GM19438 (cell line): ENCODE results near the gene MKNK2.
"Not testable (repeated sequence)": the region's sequence is repeated elsewhere in the genome, so short reads cannot be mapped to it uniquely, and the experiment has no call there.

ENCODE experiments used
- ATAC-seq: cut with Tn5 transposase; IDR thresholded peaks from one replicate; pipeline ENCODE4 v1.9.1; 2021; ENCODE audit warnings: low read depth; ENCODE audit not compliant: unreplicated experiment

Gene MKNK2

GRCh38 chr19:2050991-2051772 is at the start of gene MKNK2:
MKNK2 (minus strand) TSS chr19:2051244; CDS start chr19:2050851, 393 bp downstream.
- peak; percentile 39 for ATAC-seq

GRCh38 chr19:2100719-2101061 is 49.6 kb upstream of the MKNK2 start:
- ATAC-seq, result no peak

GRCh38 chr19:2099937-2100718 is 49.1 kb upstream of the MKNK2 start:
- ATAC-seq, result no peak

GRCh38 chr19:2099054-2099501 is 48.0 kb upstream of the MKNK2 start:
- no peak for ATAC-seq

- ATAC-seq, result no peak
Observed at GRCh38 chr19:2097886-2098327, 46.9 kb upstream of the MKNK2 start.

GRCh38 chr19:2097203-2097885 is 46.3 kb upstream of the MKNK2 start:
- no peak for ATAC-seq

- peak; percentile 54 for ATAC-seq
Observed at GRCh38 chr19:2096480-2097202, 45.6 kb upstream of the MKNK2 start, which contains the start of gene IZUMO4. IZUMO4 (plus strand) TSS chr19:2096915; CDS start chr19:2096946, 31 bp downstream.

GRCh38 chr19:2096034-2096479 is 45.0 kb upstream of the MKNK2 start, which contains the start of gene MOB3A:
MOB3A (minus strand) TSS chr19:2096326; CDS start chr19:2078560, 17,766 bp downstream.
- peak; percentile 13 for ATAC-seq

- not testable (repeated sequence) for ATAC-seq
Observed at GRCh38 chr19:2091926-2092525, 41.0 kb upstream of the MKNK2 start.

GRCh38 chr19:2089727-2090053 is 38.6 kb upstream of the MKNK2 start:
- ATAC-seq, result no peak

GRCh38 chr19:2089001-2089711 is 38.1 kb upstream of the MKNK2 start:
- no peak for ATAC-seq

GRCh38 chr19:2087621-2088100 is 36.6 kb upstream of the MKNK2 start:
- no peak for ATAC-seq

GRCh38 chr19:2086695-2087620 is 35.9 kb upstream of the MKNK2 start:
- not testable (repeated sequence) for ATAC-seq

GRCh38 chr19:2084993-2085720 is 34.1 kb upstream of the MKNK2 start:
- peak; percentile 25 for ATAC-seq

- no peak for ATAC-seq
Observed at GRCh38 chr19:2083174-2083854, 32.3 kb upstream of the MKNK2 start.

GRCh38 chr19:2081873-2082810 is 31.1 kb upstream of the MKNK2 start:
- no peak for ATAC-seq
